Activated naive CD4-positive, alpha-beta T cell treated with anti-CD3 and anti-CD28 coated beads, Interleukin-2, amount 50 U/mL, for 72 hours (primary cell): ENCODE results near the gene CALML3. TPM values are rescaled to one million over a fixed set of nuclear protein-coding genes. Genes with fewer than 3 reads are reported as not detected.
"Not testable (repeated sequence)": the region's sequence is repeated elsewhere in the genome, so short reads cannot be mapped to it uniquely, and the experiment has no call there.

Experiments
- ATAC-seq, 2 donors: fragments of 150-1000 bp; cut with Tn5 transposase; 2 replicates each; pipeline ENCODE4 v1.10.0; 2021; ENCODE audit warnings: mild to moderate bottlenecking in 2 of 2, moderate library complexity in 2 of 2
- DNase-seq, 2 donors: peaks; one replicate each; pipeline ENCODE4 v3.0.0; 2021 to 2022; ENCODE audit warnings: low spot score in 2 of 2
- H3K27ac Mint-ChIP-seq, 2 donors: one replicate each; pipeline ENCODE4 v1.8.0; 2022; ENCODE audit warnings: mild to moderate bottlenecking in 2 of 2, mixed read lengths in 2 of 2
- H3K36me3 Mint-ChIP-seq, 2 donors: one replicate each; pipeline ENCODE4 v1.8.0; 2022; ENCODE audit warnings: mixed read lengths in 2 of 2
- H3K9me3 Mint-ChIP-seq, 2 donors: one replicate each; pipeline ENCODE4 v1.8.0; 2022; ENCODE audit warnings: mixed read lengths in 2 of 2
- total RNA-seq, 2 donors: library from RNA; stranded (reverse); gene quantifications; one replicate each; pipeline ENCODE4 v1.2.3, GENCODE V29; 2022

CALML3 gene
- not detected for total RNA-seq

DNA sequence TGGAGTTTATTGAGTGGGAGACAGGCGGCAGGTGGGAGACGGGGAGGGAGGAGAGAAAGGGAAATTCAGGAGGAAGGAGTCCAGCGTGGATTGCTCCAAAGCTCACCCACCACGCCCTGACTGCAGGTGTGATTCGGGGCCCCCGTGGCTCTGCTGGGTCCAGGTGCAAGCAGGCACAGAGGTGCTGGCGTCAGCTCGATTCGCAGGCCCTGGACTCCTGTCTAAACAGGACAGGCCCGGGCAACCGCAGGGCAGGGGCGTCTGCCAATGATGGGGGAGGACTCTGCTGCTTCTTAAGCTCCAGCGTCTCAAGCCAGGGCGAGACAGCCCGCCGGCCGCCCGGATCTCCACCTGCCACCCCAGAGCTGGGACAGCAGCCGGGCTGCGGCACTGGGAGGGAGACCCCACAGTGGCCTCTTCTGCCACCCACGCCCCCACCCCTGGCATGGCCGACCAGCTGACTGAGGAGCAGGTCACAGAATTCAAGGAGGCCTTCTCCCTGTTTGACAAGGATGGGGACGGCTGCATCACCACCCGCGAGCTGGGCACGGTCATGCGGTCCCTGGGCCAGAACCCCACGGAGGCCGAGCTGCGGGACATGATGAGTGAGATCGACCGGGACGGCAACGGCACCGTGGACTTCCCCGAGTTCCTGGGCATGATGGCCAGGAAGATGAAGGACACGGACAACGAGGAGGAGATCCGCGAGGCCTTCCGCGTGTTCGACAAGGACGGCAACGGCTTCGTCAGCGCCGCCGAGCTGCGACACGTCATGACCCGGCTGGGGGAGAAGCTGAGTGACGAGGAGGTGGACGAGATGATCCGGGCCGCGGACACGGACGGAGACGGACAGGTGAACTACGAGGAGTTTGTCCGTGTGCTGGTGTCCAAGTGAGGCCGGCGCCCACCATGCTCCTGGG, at the start of gene CALML3:
Gene CALML3 (plus strand): TSS at position 321 of the 920 bp plus-strand sequence. CDS start 125 bp downstream, at position 446.
- no peak within 1 kb of the TSS for H3K27ac Mint-ChIP-seq
- DNase-seq (peak in 1 of 2 donors; percentile 51), ATAC-seq (no peak)
- H3K36me3 Mint-ChIP-seq: no peaks in the 10 kb centered on the region
- no peaks in the 10 kb centered on the region for H3K9me3 Mint-ChIP-seq

GRCh38 chr10:5475088-5475487, 49.7 kb upstream of the CALML3 start:
- not testable (repeated sequence) for H3K36me3 Mint-ChIP-seq, ATAC-seq, DNase-seq, H3K27ac Mint-ChIP-seq, H3K9me3 Mint-ChIP-seq

DNA sequence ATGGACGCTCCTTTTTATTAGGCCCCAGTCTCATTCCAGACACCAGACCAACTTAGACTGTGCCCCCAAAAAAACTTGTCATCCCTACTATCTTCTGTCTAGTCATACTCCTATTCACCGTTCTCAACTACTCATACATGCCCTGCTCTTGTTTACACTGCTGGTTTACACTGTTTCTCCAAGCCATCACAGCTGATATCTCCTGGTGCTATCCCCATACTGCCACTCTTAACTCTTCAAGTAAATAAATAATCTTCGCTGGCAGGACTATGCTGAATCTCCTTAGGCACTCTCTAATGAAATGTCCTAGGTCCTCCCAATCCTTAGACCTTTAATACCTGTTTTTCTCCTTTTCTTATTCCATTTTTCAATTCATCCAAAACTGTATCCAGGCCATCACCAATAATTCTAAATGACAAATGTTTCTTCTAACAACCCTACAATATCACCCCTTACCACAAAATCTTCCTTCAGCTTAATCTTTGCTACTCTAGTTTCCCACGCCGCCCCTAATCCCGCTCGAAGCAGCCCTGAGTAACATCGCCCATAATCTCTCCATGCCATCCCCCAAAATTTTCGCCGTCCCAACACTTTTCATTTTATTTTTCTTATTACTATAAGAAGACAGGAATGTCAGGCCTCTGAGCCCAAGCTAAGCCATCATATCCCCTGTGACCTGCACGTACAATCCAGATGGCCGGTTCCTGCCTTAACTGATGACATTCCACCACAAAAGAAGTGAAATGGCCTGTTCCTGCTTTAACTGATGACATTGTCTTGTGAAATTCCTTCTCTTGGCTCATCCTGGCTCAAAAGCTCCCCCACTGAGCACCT, 48.6 kb upstream of the CALML3 start:
- H3K27ac Mint-ChIP-seq, DNase-seq, H3K36me3 Mint-ChIP-seq, H3K9me3 Mint-ChIP-seq, ATAC-seq: not testable (repeated sequence)

GRCh38 chr10:5476918-5477525, 47.7 kb upstream of the CALML3 start:
- no peak for ATAC-seq
- DNase-seq: no peak
- no peaks in the 10 kb centered on the region for H3K9me3 Mint-ChIP-seq
- no peak overlapping the region for H3K27ac Mint-ChIP-seq
- no peaks in the 10 kb centered on the region for H3K36me3 Mint-ChIP-seq

DNA sequence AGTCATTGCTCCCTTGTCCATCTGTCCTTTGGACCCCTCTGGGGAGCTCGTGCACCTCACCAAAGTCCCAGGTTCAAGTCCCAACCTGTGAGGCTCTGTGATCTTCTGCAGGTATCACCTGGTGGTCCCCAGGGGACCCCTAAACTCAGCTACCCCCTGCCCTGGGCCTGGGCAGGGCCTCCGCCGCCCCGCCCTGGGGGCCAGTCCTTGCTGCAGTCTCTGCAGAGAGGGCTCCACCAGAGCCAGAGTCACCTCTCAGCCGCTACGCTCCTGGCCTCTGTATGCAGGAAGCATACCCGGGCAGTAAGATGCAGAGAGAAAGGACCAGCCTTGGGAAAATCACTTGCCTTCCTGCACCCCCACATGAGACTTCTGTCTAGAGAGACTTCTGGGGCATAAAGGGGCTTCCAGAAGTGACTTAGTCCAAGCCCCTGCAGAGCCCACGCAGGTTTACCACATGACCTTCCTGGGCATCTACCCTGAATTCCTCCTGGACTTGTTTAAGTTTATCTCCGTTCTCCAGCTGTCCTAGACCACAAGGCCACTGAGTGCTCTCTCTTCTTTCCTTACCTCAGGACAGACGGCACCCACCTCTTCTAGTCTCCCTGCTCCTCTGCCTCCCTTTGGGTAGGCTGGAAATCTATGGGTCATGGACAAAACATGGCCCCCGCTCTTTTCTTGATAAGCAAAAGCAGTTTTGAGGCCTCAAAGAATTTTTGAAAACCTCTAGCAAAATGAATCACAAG, 46.6 kb upstream of the CALML3 start:
- no peaks in the 10 kb centered on the region for H3K9me3 Mint-ChIP-seq
- DNase-seq (no peak), ATAC-seq (no peak)
- H3K36me3 Mint-ChIP-seq: no peaks in the 10 kb centered on the region
- no peak overlapping the region for H3K27ac Mint-ChIP-seq

DNA sequence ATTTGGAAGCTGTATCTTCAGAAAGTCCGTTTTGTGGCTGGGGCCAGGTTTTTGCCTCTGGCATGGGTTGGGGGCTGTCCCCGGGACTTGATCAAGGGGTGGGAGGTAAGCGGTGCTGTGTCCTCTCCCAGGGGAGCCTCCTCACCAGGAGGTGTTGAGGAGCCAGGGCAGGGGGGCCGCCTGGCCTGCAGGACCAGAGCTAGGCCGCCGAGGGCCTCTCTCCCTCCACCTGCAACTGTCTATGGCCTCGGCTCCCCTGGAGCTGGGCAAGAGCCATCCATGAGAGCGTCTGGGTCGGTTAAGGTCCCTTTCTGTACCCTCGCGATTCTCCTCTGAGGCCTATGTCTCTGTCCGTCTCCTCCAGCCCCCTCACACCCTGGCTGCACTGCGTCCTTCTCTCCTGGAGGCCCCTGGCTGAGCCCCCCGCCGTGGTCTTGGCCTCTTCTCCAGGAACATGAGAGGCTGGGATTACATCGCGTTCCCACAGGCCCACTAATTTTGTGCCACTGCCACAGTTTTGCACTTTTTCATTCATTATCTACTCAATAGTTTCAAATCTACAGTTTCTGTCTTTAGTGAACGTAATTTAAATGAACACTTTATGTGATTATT, 46.0 kb upstream of the CALML3 start:
- ATAC-seq (no peak), DNase-seq (no peak)
- no peak overlapping the region for H3K27ac Mint-ChIP-seq
- H3K9me3 Mint-ChIP-seq: no peaks in the 10 kb centered on the region
- H3K36me3 Mint-ChIP-seq: no peaks in the 10 kb centered on the region

DNA sequence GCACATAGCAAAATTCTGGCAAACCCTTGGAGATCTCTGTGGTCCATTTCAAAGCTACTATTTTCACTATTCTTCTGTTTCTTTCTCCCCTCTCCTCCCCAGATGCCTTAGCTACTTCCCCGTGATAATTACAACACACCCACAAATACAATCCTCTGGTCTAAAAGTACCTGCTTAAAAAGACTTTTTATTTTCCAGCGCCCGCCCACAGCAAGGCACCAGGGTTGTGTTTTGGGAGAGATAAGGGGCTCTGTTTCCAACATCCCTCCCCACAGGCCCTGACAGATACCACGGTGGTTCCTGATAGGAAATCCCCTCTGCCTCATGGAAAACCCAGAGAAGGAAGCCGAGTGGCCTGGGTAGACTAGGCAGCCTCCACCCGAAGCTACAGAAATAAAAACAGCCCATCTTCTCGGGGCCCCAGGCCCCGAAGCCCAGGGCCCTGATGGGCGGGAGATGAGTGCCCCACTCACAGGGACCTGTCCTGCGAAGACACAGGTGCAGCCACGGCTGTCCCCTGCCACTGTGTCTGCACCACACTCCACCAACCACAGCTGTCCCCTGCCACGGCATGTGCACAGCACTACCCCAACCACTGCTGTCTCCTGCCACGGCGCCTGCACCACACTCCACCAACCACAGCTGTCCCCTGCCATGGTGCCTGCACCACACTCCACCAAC, 45.1 kb upstream of the CALML3 start:
- ATAC-seq (no peak), DNase-seq (no peak)
- no peaks in the 10 kb centered on the region for H3K36me3 Mint-ChIP-seq
- peak overlapping the region; percentile 5 to 17 for H3K27ac Mint-ChIP-seq
- no peaks in the 10 kb centered on the region for H3K9me3 Mint-ChIP-seq

GRCh38 chr10:5480162-5480941, 44.4 kb upstream of the CALML3 start:
- no peaks in the 10 kb centered on the region for H3K36me3 Mint-ChIP-seq
- no peak for ATAC-seq
- H3K27ac Mint-ChIP-seq: peak overlapping the region in 1 of 2 donors; percentile 5
- DNase-seq: peak in 1 of 2 donors; percentile 51
- no peaks in the 10 kb centered on the region for H3K9me3 Mint-ChIP-seq

- H3K27ac Mint-ChIP-seq: peak overlapping the region in 1 of 2 donors; percentile 67
- no peaks in the 10 kb centered on the region for H3K9me3 Mint-ChIP-seq
- ATAC-seq (no peak), DNase-seq (no peak)
- no peaks in the 10 kb centered on the region for H3K36me3 Mint-ChIP-seq
Observed at GRCh38 chr10:5481121-5481520, 43.6 kb upstream of the CALML3 start.

- Mint-ChIP-seq H3K9me3 (no peaks in the 10 kb centered on the region), H3K36me3 (no peaks in the 10 kb centered on the region), H3K27ac (peak overlapping the region in 1 of 2 donors; percentile 8)
- peak in 1 of 2 donors; percentile 21 for DNase-seq
- ATAC-seq: no peak
Observed at GRCh38 chr10:5482016-5482415, 42.7 kb upstream of the CALML3 start.

DNA sequence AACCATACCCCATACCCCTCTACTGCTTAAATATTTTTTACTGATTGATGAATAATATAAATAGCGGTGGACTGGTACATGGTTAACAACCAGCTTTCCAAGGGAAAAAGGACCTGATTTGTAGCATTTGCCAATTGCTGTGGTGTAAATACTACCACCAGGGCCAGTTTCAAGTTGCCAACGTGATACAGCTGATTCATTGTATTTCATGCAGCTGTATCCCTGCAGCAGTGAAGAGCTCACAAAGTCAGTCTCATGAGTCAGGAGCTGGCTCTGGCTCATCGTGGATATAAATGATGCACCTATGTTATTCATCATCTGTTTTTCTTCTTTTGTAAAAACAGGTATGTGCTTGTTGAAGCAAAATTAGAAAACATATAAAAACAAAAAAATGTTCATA, 40.6 kb upstream of the CALML3 start:
- ATAC-seq (no peak), DNase-seq (no peak)
- H3K36me3 Mint-ChIP-seq: no peaks in the 10 kb centered on the region
- no peak overlapping the region for H3K27ac Mint-ChIP-seq
- no peaks in the 10 kb centered on the region for H3K9me3 Mint-ChIP-seq

DNA sequence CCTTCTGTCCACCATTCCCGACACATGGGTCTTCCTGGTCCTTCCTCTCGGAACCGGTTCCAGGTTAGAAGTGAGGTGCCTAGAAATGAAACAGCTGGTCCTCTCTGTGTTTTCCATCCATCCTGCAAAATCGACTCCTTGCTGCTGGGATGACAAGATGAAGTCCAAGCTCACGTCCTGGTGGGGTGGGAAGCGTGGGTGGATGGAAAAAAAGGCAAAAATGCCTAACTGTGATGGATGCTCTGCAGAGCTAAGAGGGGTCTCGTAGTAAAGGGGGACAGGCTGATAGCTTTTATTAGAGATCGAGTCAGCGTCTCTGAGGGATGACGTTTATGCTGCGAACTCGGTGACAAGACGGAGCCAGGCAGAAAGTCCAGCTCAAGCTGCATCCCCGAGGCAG, 39.5 kb upstream of the CALML3 start:
- no peaks in the 10 kb centered on the region for H3K36me3 Mint-ChIP-seq
- H3K9me3 Mint-ChIP-seq: no peaks in the 10 kb centered on the region
- DNase-seq (no peak), ATAC-seq (no peak)
- H3K27ac Mint-ChIP-seq: no peak overlapping the region

DNA sequence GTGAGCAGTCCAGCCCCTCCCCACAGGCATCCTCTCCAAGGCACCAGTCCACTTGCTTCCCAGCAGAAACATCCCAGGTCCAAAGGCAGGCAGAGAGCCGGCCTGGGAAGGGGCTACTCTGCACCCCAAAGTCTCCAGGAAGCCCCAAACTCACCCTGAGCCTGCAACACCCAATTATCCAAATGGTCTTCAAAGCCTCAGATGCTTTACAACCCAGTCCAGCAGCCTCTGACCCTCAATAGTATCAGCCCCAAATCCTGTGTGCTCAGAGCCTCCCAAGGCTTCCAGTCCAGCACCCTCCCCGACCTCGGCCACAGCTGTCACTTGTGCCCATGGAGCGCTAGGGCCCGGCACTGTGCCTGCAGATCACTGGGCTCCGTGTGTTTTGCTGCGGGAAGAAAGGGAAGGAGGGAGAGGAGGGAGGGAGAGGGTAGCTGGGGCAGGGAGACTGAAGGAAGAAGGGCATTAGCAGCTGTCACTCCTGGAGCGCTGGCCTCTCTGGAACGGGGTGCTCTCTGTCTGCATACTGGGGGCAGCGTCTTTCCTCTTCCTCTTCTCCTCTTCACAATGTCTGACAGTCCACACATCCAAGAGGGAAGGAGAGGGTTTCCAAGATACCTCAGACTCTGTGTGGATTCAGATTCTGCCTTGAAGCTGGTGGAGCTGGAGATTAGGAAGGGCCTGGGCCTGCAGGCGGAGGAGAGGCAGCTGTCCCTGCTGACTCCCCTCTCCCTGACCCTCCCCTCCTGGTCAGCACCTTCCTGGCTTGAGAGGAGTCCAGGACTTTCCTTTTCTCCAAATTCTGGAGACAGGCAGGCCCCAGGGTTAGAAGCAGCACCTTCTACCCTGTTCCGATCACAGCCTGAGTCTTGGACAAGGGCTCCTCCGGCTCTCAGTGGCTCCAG, 38.6 kb upstream of the CALML3 start:
- DNase-seq (no peak), ATAC-seq (no peak)
- Mint-ChIP-seq H3K27ac (no peak overlapping the region), H3K36me3 (no peaks in the 10 kb centered on the region), H3K9me3 (no peaks in the 10 kb centered on the region)

- Mint-ChIP-seq H3K36me3 (peaks cover 0 to 5% of the 10 kb centered on the region in 2 donors), H3K27ac (no peak overlapping the region), H3K9me3 (peaks cover under 1 to 1% of the 10 kb centered on the region in 2 donors)
- DNase-seq (no peak), ATAC-seq (no peak)
Observed at GRCh38 chr10:5486853-5487235, 37.9 kb upstream of the CALML3 start.
